Neural cell (in vitro differentiated cells): ENCODE data around the gene RABGAP1L.

ENCODE experiments used
- EP300 ChIP-seq: fragments of 450-650 bp; conservative IDR thresholded peaks from 2 replicates; pipeline ENCODE4 v1.6.1; 2014; ENCODE audit warnings: antibody characterized with exemption, mild to moderate bottlenecking, moderate library complexity; ENCODE audit not compliant: poor library complexity, severe bottlenecking
- EZH2 ChIP-seq: fragments of 200-600, 300-800 bp; shearing (Covaris generic), sonication (generic); IDR thresholded peaks from 2 replicates; pipeline ENCODE4 v1.6.1; 2014; ENCODE audit warnings: antibody characterized with exemption, low read length, borderline replicate concordance, mild to moderate bottlenecking; ENCODE audit not compliant: insufficient read depth, poor library complexity, severe bottlenecking
- MXI1 ChIP-seq: fragments of 450-650 bp; conservative IDR thresholded peaks from 2 replicates; pipeline ENCODE4 v1.6.1; 2014; ENCODE audit warnings: antibody characterized with exemption, mild to moderate bottlenecking; ENCODE audit not compliant: poor library complexity, severe bottlenecking
- POLR2AphosphoS5 ChIP-seq: IDR thresholded peaks from 2 replicates; pipeline ENCODE4 v1.6.1; 2012
- RAD21 ChIP-seq: fragments of 450-650 bp; conservative IDR thresholded peaks from 2 replicates; pipeline ENCODE4 v1.6.1; 2014; ENCODE audit warnings: antibody characterized with exemption, mild to moderate bottlenecking, moderate library complexity
- TF ChIP-seq, protein P1 (sequence below): fragments of 450-650 bp; IDR thresholded peaks from 2 replicates; pipeline ENCODE4 v1.5.1; 2014; ENCODE audit warnings: antibody characterized with exemption, mild to moderate bottlenecking, moderate library complexity; ENCODE audit not compliant: poor library complexity, severe bottlenecking
- TF ChIP-seq, protein P2 (sequence below): IDR thresholded peaks from 2 replicates; pipeline ENCODE4 v1.6.1; 2012; ENCODE audit warnings: borderline replicate concordance

DNA sequence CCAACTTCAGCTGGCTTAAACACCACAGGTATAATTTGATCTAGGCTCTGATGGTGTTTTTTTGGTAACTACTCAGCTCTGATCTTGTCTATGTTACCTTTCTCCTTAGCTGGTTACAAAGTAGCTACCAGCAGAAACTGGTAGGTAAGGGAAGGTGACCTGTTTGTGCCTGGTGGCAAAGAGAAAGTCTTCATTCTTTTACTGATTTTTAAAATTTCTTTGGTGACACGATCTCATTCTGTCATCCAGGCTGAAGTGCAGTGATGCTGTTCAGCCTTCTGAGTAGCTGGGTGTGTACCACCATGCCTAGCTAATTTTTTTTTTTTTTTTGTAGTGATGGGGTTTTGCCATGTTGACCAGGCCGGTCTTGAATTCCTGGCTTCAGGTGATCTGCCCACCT is 62.4 kb downstream of the RABGAP1L start:
- TF ChIP-seq, protein P1, sequence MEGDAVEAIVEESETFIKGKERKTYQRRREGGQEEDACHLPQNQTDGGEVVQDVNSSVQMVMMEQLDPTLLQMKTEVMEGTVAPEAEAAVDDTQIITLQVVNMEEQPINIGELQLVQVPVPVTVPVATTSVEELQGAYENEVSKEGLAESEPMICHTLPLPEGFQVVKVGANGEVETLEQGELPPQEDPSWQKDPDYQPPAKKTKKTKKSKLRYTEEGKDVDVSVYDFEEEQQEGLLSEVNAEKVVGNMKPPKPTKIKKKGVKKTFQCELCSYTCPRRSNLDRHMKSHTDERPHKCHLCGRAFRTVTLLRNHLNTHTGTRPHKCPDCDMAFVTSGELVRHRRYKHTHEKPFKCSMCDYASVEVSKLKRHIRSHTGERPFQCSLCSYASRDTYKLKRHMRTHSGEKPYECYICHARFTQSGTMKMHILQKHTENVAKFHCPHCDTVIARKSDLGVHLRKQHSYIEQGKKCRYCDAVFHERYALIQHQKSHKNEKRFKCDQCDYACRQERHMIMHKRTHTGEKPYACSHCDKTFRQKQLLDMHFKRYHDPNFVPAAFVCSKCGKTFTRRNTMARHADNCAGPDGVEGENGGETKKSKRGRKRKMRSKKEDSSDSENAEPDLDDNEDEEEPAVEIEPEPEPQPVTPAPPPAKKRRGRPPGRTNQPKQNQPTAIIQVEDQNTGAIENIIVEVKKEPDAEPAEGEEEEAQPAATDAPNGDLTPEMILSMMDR = no peak
- no peak for TF ChIP-seq EP300
- TF ChIP-seq, protein P2, sequence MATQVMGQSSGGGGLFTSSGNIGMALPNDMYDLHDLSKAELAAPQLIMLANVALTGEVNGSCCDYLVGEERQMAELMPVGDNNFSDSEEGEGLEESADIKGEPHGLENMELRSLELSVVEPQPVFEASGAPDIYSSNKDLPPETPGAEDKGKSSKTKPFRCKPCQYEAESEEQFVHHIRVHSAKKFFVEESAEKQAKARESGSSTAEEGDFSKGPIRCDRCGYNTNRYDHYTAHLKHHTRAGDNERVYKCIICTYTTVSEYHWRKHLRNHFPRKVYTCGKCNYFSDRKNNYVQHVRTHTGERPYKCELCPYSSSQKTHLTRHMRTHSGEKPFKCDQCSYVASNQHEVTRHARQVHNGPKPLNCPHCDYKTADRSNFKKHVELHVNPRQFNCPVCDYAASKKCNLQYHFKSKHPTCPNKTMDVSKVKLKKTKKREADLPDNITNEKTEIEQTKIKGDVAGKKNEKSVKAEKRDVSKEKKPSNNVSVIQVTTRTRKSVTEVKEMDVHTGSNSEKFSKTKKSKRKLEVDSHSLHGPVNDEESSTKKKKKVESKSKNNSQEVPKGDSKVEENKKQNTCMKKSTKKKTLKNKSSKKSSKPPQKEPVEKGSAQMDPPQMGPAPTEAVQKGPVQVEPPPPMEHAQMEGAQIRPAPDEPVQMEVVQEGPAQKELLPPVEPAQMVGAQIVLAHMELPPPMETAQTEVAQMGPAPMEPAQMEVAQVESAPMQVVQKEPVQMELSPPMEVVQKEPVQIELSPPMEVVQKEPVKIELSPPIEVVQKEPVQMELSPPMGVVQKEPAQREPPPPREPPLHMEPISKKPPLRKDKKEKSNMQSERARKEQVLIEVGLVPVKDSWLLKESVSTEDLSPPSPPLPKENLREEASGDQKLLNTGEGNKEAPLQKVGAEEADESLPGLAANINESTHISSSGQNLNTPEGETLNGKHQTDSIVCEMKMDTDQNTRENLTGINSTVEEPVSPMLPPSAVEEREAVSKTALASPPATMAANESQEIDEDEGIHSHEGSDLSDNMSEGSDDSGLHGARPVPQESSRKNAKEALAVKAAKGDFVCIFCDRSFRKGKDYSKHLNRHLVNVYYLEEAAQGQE = no peak
- TF ChIP-seq RAD21 = no peak
- TF ChIP-seq POLR2AphosphoS5 = no peak
- no peak for TF ChIP-seq EZH2
- TF ChIP-seq MXI1 = no peak
